ENCODE data around the gene R3HCC1L. TPM values are rescaled to one million over a fixed set of nuclear protein-coding genes. Genes with fewer than 3 reads are reported as not detected.

R3HCC1L gene
- total and polyA plus RNA-seq, 9 of the 15 experiments (the other 6 are each of a cell fraction or from before 2014, with no cell fraction given), result 9.1 to 17.8 (median 12.6) TPM

DNA sequence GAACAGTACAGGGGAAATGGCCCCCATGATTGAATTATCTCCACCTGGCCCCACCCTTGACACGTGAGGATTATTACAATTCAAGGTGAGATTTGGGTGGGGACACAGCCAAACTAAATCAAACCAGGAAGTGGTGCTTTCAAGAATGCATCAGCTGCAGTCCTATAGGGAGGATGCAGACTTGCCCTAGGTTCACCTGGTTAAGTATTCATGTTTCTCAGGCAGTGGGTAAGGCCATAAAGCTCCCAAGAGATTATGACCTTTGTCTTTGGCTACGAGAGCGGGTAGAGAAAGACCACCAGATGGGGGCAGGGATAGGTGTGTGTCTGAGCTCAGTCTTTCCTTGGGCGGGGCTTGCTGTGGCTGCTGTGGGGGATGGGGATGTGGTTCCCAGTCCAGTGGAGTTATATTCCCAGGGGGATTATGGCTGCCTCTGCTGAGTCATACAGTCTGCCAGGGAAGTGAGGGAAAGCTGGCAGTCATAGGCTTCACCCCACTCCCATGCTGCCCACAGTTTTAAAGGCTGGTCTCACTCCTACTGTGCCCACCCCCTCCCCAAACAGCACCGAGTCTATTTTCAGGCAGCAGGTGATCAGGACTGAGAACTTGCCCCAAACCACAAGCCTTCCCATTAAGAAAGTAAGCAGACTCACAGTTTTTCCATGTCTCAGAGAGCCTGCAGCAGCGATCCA lies 8.4 kb upstream of the R3HCC1L start (continued):
- TF ChIP-seq, protein P1, sequence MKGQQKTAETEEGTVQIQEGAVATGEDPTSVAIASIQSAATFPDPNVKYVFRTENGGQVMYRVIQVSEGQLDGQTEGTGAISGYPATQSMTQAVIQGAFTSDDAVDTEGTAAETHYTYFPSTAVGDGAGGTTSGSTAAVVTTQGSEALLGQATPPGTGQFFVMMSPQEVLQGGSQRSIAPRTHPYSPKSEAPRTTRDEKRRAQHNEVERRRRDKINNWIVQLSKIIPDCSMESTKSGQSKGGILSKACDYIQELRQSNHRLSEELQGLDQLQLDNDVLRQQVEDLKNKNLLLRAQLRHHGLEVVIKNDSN (CRISPR knock-in tag; IDR thresholded peaks at IDR 0.05), result no peak

DNA sequence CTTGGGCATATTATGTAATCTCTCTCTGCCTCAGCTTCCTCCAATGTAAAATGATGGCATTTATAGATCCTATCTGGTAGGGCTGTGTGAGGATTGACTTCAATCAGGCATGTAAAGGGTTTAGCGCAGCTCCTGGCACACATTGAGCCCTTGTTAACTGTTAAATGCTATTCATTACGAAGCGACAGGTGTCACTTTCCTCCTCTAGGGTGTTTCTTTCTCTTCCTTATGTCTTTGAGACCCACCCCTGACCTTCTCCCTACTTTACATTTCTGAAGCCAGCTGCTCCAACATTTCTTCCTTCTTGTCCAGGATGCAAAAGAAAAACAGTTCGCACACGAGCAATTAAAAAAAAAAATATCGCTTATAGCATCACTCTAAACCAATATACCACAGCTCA lies 5.7 kb upstream of the R3HCC1L start:
- in situ Hi-C loops (cut with MboI), result no loop called here
- intact Hi-C loops (cut with micrococcal nuclease), result no loop called here
- TF ChIP-seq, protein P2, sequence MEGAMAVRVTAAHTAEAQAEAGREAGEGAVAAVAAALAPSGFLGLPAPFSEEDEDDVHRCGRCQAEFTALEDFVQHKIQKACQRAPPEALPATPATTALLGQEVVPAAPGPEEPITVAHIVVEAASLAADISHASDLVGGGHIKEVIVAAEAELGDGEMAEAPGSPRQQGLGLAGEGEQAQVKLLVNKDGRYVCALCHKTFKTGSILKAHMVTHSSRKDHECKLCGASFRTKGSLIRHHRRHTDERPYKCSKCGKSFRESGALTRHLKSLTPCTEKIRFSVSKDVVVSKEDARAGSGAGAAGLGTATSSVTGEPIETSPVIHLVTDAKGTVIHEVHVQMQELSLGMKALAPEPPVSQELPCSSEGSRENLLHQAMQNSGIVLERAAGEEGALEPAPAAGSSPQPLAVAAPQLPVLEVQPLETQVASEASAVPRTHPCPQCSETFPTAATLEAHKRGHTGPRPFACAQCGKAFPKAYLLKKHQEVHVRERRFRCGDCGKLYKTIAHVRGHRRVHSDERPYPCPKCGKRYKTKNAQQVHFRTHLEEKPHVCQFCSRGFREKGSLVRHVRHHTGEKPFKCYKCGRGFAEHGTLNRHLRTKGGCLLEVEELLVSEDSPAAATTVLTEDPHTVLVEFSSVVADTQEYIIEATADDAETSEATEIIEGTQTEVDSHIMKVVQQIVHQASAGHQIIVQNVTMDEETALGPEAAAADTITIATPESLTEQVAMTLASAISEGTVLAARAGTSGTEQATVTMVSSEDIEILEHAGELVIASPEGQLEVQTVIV (CRISPR knock-in tag; IDR thresholded peaks at IDR 0.05; ENCODE audit: borderline replicate concordance), result no peak
- TF ChIP-seq GABPB1 (CRISPR knock-in tag; IDR thresholded peaks at IDR 0.05) (no peak), LARP7 (IDR thresholded peaks at IDR 0.05) (no peak), NCOR1 (IDR thresholded peaks at IDR 0.05) (no peak), DNMT1 (IDR thresholded peaks at IDR 0.05) (no peak), TOE1 (IDR thresholded peaks at IDR 0.05; ENCODE audit: borderline replicate concordance) (no peak), TOE1 (CRISPR knock-in tag; IDR thresholded peaks at IDR 0.05; ENCODE audit: borderline replicate concordance, low read depth) (no peak), MXI1 (IDR thresholded peaks at IDR 0.05; ENCODE audit: low read depth, low read length) (no peak), NCOA4 (IDR thresholded peaks at IDR 0.05; ENCODE audit: partially characterized antibody) (no peak), ZNF239 (CRISPR knock-in tag; IDR thresholded peaks at IDR 0.05) (no peak), NR2C1 (IDR thresholded peaks at IDR 0.05) (no peak), NR2C1 (tag; IDR thresholded peaks at IDR 0.05) (no peak)
- TF ChIP-seq, protein P3, sequence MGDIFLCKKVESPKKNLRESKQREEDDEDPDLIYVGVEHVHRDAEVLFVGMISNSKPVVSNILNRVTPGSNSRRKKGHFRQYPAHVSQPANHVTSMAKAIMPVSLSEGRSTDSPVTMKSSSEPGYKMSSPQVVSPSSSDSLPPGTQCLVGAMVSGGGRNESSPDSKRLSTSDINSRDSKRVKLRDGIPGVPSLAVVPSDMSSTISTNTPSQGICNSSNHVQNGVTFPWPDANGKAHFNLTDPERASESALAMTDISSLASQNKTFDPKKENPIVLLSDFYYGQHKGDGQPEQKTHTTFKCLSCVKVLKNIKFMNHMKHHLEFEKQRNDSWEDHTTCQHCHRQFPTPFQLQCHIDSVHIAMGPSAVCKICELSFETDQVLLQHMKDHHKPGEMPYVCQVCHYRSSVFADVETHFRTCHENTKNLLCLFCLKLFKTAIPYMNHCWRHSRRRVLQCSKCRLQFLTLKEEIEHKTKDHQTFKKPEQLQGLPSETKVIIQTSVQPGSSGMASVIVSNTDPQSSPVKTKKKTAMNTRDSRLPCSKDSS (IDR thresholded peaks at IDR 0.05; ENCODE audit: low read depth, partially characterized antibody), result no peak
- TF ChIP-seq, protein P4, sequence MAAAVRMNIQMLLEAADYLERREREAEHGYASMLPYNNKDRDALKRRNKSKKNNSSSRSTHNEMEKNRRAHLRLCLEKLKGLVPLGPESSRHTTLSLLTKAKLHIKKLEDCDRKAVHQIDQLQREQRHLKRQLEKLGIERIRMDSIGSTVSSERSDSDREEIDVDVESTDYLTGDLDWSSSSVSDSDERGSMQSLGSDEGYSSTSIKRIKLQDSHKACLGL (CRISPR knock-in tag; IDR thresholded peaks at IDR 0.05; ENCODE audit: borderline replicate concordance, poor library complexity, severe bottlenecking), result no peak

More for the DNA sequence above, 5.7 kb upstream of the R3HCC1L start:
- Histone ChIP-seq H3K36me3 (ENCODE audit: control insufficient read depth, insufficient read depth, low read length) (no peaks in the 10 kb centered on the region), H2AFZ (ENCODE audit: low read depth, low read length) (no peak overlapping the region), H3K9ac (ENCODE audit: insufficient read depth in 1 of 2, low read depth in 2 of 2, low read length in 2 of 2) (no peak overlapping the region), H3K9me3 (replicated peaks; ENCODE audit: control insufficient read depth, insufficient read depth, low read depth, low read length) (no peaks in the 10 kb centered on the region), H3K4me1 (replicated peaks in 1 of 2; ENCODE audit: control insufficient read depth in 2 of 2, insufficient read depth in 2 of 2, low read length in 2 of 2) (no peaks in the 10 kb centered on the region; a peak in 1 of 5 replicates), H3K79me2 (ENCODE audit: control insufficient read depth, insufficient read depth, low read length) (no peaks in the 10 kb centered on the region), H3K27me3 (ENCODE audit: control insufficient read depth in 2 of 2, insufficient read depth in 2 of 2, low read length in 2 of 2) (peaks cover 4 to 5% of the 10 kb centered on the region in 2 experiments; a peak in 3 of 5 replicates), H3K4me3 (no peak overlapping the region), H4K20me1 (replicated peaks; ENCODE audit: control insufficient read depth, insufficient read depth, low read length) (no peaks in the 10 kb centered on the region), H3K27ac (ENCODE audit: extremely low read depth, low read depth, low read length) (no peak overlapping the region), H3K4me2 (ENCODE audit: insufficient read depth, low read length) (no peak overlapping the region), H3K9me1 (ENCODE audit: control insufficient read depth, insufficient read depth, low read length) (no peaks in the 10 kb centered on the region)
- no peak for FAIRE-seq
- WGBS (ENCODE audit: insufficient coverage, low coverage, missing lambda C conversion rate), result 0% methylated on average over 6 of the region's 6 CpGs
- ChIA-PET CTCF (ENCODE audit: low intra/inter-chr PET ratio) (no interaction called here), POLR2A (no interaction called here)
- BruUV-seq (replicated peaks), result no TSS peak
- ATAC-seq, result no peak
- no peak for DNase-seq (ENCODE audit: extremely low read depth in 1 of 4, low spot score in 3 of 4)
